Peyer's patch (tissue), 4 donors: ENCODE data around the gene RGS12.

ENCODE experiments used
- CTCF ChIP-seq, 6 experiments: fragments of 450-650 bp in 4 of 6; fragments of 200-600 bp in 2 of 6; sonication (generic) in 1 of 6; IDR thresholded peaks; one replicate each; pipeline ENCODE4 v1.5.1; 2017 to 2019; ENCODE audit warnings: antibody characterized with exemption in 6 of 6, mild to moderate bottlenecking in 3 of 6, moderate library complexity in 1 of 6
- POLR2A ChIP-seq, 2 donors: fragments of 450-650 bp; IDR thresholded peaks; one replicate each; pipeline ENCODE4 v1.5.1; 2017; ENCODE audit warnings: antibody characterized with exemption in 2 of 2, mild to moderate bottlenecking in 2 of 2, moderate library complexity in 2 of 2

- TF ChIP-seq POLR2A (IDR thresholded peaks at IDR 0.05) (no peak), CTCF (IDR thresholded peaks at IDR 0.05) (no peak)
These were observed 37.9 kb downstream of the RGS12 start for GRCh38 chr4:3330707-3331106.
